Measurements from ENCODE around the gene NUCB2.
"Not testable (repeated sequence)": the region's sequence is repeated elsewhere in the genome, so short reads cannot be mapped to it uniquely, and the experiment has no call there.

NUCB2 gene

DNA sequence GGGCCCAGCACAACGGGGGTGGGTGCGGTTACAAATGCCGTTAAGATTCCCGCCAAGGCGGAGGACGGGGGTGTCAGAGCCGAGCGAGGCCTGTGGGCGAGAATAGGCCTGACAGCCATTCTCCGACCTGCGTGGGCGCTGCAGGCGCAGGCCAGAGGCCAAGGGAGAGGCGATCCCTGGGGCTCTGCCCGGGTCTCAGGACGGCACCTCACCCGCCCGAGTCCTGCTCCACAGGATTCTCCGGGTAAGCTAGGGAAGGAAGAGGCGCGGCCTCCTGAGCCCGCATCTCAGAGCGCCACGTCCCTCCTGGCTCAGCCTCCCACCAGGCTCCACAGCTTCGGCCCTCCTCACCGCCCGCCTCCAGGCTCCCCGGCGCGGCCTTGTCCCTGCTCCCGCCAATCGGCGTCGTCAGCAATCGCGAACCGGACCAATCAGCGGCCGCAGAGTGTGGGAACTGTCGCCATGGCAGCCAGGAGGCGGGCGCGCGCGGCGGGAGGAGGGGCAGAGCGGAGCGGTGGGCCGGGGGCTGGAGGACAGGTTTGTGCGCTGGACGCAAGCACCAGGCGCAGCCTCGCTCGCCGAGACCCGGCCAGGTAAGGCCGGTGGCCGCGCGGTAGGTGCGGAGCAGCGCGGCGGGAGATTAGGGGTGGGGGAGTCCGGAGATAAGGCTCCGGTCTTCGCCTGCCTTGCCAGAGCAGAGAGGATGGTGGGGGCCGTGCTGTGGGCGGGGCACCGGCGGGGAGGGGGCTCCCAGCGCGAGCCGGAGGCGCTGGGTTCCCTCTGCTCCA, at the start of gene NUCB2:
NUCB2 (plus strand) TSS at position 504 of the 788 bp plus-strand sequence. CDS start 18,585 bp downstream, outside the sequence.
- DNase-seq: peak; percentile 96

DNA sequence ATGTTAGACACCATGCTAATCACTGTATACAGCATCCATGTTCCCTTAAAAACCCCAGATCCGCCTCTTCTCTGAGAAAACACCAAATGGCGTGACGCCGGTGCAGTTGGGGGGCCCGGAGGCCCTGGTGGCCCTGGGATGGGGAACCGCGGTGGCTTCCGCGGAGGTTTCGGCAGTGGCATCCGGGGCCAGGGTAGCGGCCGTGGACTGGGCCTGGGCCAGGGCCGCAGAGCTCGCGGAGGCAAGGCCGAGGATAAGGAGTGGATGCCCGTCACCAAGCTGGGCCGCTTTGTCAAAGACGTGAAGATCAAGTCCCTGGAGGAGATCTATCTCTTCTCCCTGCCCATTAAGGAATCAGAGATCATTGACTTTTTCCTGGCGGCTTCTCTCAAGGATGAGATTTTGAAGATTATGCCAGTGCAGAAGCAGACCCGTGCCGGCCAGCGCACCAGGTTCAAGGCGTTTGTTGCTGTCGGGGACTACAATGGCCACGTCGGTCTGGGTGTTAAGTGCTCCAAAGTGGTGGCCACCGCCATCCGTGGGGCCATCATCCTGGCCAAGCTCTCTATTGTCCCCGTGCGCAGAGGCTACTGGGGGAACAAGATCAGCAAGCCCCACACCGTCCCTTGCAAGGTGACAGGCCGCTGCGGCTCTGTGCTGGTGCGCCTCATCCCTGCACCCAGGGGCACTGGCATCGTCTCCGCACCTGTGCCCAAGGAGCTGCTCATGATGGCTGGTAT, 48.2 kb upstream of the NUCB2 start:
- DNase-seq: not testable (repeated sequence)

DNA sequence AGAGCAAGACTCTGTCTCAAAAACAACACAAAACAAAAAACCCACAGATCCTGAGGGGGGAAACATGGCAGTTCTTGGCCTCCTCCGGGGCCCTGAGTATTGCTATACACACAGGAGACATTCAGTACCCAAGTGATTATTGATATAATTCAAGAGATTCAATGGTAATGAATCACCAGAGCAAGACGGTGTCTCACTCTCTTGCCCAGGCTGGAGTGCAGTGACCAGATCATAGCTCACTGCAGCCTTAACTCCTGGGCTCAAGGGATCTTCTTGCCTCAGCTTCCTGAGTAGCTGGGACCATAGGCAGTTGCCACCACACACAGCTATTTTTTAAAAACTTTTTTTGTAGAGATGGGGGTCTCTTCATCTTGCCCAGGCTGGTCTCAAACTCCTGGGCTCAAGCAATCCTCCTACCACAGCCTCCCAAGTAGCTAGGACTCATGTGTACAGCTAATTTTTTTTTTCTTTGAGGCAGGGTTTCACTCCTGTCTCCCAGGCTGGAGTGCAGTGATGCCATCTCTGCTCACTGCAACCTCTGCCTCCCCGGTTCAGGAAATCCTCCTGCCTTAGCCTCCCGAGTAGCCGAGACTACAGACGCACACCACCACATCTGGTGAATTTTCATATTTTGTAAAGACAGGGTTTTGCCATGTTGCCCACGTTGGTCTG, 46.9 kb upstream of the NUCB2 start:
- no peak for DNase-seq

DNA sequence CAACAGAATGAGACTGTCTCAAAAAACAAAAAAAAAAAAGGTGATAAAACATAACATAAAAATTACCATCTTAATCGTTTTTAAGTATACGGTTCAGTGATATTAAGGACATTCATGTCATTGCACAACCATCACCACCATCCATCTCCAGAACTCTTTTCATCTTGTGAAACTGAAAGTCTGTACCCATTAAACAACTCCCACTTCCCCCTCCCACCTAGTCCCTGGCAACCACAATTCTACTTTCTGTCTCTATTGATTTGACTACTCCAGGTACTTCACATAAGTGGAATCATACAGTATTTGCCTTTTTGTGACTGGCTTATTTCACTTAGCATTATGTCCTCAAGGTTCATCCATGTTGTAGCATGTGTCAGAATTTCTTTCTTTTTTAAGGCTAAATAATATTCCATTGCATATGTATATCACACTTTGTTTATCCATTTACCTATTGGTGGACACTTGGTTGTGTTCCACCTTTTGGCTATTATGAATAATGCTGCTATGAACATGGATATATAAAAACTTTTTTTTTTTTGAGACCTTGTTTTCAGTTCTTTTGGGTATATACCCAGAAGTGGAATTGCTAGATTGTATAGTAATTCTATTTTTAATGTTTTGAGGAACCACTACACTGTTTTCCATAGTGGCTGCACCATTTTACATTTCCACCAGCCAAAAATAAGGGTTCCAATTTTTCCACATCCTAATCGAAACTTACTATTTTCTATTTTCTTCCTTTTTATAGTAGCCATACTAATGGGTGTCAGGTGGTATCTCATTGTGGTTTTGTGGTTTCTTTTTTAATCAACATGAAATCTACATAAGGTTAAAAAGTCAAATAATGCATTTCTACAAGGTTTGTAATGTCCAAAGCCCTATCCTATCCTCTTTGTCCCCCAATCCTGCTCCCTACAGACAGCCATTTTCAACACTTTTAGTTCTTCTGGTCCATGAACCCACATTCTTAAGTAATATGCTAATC, 45.4 kb upstream of the NUCB2 start:
- DNase-seq: peak; percentile 75

DNA sequence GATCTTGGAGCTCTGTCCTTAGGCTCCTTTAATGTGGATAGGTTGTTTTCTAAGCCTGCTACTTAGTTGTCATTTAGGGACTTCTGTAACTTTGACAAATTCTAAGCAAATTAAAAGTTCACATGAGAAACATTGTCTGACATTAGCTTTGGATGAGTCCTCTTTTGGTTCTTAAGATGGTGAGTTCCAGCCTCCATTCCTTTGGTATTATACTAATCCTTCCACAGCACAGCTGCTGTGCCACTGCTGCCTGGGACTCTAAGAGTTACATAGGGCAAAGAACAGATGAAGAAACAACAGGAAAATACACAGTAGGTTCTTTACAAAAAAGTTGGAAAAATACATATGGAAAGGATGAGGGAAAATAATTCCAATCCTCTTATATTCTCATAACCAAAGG, 43.4 kb upstream of the NUCB2 start:
- DNase-seq: no peak

DNA sequence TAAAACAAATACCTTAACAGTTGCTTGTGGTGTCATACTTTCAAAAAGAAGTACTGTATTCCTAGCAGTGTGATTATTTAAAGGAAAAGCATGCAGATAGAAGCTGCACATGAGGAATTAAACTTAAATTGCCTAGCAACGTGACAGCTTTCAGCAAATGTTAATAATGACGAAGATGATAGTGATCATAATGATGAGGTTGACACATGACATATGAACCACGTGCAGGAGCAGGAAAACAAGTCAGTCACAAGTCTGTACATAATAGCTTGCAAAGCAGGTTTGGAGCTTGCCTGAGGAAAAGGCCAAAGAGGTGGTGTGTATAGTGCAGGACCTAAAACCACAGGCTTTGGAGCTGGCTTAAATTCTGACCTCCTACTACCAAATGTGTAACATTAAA, 38.2 kb upstream of the NUCB2 start:
- no peak for DNase-seq

DNA sequence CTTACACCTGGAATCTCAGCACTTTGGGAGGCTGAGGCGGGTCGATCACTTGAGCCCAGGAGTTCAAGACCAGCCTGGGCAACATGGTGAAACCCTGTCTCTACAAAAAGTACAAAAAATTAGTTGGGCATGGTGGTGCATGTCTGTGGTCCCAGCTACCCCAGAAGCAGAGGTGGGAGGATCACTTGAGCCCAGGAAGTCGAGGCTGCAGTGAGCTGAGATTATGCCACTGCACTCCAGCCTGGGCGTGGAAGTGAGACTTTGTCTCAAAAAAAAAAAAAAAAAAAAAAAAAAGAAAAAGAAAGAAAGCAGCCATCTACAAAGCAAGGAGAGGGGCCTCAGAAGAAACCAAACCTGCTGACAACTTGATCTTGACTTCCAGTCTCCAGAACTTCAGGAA, 36.6 kb upstream of the NUCB2 start:
- not testable (repeated sequence) for DNase-seq

DNA sequence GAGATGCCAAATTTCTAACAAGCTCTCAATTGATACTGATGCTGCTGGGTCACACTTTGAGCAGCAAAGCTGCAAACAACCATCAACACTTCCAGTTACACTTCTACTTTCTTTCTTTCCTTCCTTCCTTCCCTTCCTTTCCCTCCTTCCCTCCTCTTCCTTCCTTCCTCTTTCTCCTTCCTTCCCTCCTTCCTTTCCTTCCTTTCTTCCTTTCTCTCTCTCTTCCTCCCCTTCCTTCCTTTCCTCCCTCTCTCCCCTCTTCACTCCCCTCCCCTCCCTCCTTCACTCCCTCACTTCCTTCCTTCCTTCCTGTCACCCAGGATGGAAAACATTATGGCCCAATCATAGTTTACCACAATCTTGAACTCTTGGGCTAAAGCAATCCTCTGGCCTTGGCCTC, 35.8 kb upstream of the NUCB2 start:
- no peak for DNase-seq

DNA sequence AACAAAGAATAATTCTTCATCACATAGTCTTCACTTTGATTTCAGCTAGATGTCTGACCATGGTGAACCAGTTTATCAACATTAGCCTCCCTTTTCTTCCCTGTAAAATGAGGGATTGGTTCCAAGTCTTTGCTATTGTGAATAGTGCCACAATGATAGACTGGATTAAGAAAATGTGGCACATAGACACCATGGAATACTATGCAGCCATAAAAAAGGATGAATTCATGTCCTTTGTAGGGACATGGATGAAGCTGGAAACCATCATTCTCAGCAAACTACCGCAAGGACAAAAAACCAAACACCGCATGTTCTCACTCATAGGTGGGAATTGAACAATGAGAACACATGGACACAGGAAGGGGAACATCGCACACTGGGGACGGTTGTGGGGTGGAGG, 33.6 kb upstream of the NUCB2 start:
- DNase-seq: not testable (repeated sequence)

DNA sequence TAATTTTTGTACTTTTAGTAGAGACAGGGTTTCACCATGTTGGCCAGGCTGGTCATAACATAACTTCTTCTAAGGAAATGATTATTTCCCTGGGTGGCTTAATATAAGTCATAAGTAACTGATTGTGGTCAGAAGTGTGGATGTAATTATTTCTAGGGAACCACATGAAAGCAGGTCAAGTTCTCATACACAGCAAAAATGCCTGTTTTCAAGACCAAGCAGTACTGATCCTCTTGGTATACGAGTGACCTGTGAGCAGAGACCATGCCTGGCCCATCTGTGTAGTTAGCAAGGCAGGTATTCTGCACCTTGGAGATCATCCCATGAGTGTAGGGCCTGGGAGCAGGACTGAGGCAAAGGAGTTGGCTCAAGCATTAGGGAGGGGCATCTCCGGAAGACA, 32.5 kb upstream of the NUCB2 start:
- peak; percentile 59 for DNase-seq

DNA sequence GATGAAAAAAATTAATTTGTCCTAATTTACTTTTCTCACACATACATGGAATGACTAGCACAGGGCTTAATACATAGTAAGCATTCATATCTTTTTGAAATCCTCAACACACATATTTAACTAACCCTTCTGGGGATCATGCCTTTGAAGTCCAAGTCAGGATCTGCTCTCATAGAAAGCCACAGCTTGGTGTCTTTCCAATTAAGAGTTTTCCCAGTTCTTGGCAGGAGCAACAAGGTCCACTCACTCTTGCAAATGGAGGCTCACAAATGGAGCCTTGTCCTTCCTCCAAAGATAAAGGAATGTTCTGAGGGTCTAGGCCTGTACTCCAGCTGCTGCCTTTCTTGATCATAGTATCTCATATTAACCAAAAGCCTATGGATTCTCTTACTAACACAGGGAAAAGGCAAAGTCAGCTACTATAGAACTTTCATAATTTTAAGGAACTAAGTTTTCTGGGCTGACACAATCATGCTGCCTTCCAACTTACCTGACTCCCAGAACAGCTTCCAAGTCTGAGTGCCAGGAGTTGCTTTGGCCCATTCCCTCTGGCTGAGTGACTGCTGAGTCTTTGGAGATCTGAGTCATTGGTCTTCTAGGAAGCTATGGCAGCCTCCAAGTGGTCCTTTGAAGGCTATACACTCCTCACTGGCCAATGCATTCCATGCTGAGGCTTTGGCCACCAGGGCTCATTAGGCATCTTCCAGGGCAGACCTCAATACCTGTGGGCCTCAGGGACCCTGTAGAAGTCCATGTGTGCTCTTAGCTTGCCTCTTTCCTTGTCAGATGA, 25.8 kb upstream of the NUCB2 start:
- DNase-seq: no peak

DNA sequence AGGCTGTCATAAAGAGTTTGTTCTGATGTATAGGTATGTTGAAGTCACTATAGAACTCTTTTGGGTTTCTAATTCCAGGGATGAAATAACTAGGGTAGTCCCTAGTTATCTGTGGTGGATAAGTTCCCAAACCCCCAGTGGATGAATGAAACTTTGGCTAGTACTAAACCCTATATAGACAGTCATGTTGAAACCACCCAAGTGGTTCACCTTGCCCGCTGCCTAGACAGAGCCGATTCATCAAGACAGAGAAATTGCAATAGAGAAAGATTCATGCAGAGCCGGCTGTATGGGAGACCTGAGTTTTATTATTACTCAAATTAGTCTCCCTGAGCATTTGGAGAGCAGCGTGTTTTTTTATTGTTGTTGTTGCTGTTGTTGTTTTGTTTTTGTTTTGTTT, 23.8 kb upstream of the NUCB2 start:
- DNase-seq: peak; percentile 14

DNA sequence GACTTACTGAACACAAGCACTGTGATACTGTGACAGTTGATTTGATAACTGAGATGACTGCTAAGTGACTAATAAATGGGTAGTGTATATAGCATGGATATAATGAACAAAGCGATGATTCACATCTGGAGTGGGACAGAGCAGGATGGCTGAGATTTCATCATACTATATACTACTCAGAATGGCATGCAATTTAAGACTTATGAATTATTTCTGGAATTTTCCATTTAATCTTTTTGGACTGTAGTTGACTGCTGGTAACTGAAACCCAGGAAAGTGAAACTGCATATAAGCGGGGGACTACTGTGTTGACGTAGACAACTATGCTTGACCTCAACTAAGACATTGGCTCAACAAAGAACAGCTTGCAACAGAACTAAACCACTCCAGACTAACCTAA, 20.0 kb upstream of the NUCB2 start:
- no peak for DNase-seq

DNA sequence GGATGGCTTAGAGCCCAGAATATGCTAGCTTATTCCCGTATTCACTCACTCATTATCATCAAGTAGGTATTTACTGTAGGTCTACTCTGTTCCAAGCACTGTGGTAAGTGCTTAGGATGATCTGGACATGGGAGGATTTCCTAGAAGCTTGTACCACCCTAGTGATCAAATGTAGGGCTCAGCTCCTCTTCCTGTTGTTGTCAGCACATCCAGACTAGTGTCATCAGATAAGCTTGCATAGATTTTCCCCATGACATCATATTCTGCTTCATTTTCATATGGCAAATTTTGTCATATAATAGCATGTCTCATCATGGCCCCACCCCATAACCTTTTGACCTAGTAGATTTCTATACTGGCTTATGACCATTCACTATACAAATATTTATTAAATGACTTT, 19.3 kb upstream of the NUCB2 start:
- no peak for DNase-seq

DNA sequence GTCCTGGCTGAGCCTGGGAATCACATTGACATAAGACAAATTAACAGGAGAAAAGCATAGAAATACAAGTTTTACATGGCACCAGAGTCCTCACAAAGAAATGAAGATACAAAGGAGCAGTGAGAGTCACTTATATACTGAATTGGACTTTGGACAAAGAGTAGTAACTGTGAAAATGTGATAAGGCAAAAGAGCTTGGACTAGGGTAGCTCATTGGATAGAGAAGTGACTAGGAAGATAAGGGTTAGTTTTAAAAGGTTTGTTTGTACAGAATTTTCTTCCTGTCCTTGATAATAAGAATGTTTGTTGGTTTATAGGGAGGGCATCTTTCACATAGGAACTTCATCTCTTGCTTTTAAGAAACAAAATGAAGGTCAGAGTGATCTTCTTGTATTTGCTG, 17.9 kb upstream of the NUCB2 start:
- no peak for DNase-seq

DNA sequence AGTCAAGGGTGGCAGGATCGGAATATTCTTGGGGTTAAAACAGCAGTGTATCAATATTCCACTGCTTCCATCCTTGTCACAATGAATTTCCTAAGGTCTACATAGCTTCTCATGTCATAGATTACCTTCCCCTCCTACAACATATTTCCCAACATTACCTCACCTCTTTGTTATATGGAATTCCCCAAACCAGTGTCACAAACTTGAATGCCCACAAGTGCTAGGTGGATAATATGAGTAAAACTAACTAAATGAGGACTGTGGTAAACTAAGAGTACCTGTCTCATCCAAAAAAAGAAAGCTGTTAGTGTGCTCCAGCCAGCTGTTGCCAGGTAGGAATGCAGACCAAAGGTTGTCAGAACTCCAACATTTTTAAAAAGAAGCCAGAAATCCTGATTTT, 17.0 kb upstream of the NUCB2 start:
- DNase-seq: no peak

DNA sequence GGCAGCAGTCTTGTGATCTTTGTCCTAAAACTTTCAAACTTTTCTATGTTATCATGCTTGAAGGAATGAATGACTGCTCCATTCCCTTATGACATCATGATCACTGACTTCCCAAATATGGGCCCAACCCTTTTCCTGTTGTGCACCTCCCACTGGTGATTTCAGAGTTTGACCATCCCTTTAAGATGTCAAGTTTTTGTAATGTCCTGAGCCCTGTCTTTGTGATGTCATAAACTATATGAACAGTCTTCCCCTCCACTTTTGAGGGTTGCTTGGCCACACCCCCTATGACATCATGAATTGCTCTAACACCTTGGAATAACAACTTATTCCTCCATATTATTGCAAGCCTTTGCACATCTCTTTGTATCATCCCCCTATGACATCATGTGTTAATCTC, 16.5 kb upstream of the NUCB2 start:
- no peak for DNase-seq

DNA sequence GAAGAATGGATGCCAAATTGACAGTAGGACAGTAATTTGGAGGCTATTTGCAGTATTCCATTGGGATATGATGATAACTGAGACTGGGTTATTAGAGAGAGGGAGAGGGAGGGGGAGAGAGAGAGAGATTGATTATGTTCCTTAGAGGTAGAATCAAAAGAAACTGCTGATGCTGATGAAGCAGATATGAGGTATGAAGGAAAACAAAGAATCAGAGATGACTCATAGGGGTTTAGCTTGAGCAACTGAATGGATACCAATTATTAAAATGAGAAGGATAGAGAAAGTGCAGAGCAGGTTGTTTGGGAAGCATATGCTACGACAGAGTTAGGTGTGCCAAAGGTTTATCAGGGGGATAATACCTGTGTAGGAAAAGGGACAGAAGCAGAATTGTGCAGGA, 12.8 kb upstream of the NUCB2 start:
- DNase-seq: no peak

DNA sequence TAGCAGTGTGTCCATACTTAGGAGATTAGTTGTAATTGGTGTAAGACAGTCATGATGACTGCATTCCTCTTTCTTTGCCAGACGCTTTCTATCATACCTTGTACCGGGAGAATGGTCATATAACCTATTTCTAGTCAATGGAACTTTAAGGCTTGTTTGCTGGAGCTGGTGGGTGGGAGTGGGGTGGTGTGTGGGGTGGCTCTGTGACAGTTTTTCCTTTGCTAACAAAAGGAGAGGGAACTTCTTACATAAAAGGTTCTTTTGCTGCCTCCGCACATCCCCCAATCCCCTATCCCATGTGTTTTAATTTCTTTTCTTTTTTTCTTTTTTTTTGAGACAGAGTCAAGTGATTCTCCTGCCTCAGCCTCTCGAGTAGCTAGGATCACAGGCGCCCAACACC, 9.8 kb upstream of the NUCB2 start:
- no peak for DNase-seq

DNA sequence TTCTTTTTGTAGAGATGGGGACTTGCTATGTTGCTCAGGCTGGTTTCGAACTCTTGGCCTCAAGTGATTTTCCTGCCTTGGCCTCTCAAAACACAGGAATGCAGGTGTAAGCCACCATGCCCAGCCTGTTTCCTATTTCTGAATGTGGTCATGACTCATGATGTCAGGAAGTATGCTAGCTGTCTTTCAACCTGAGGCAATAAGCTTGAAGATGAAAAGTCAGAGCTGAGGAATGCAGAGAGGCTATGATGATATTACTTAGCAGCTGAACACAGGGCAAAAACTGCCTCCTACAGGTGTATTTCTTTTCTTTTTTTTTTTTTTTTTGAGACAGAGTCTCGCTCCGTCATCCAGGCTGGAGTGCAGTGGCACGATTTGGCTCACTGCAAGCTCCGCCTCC, 9.0 kb upstream of the NUCB2 start:
- peak; percentile 22 for DNase-seq

DNA sequence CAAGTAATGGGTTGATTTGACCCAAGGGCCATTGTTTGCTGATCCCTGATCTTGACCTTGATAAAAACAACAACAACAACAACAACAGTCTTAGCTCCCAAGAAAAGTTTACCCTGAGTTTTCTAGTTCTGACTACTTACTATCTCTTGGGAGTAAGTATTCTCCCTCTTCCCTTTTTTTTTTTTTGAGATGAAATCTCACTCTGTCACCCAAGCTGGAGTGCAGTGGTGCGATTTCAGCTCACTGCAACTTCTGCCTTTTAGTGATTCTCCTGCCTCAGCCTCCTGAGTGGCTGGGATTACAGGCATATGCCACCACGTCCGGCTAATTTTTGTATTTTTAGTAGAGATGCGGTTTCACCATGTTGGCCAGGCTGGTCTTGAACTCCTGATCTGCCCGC, 8.0 kb upstream of the NUCB2 start:
- DNase-seq: not testable (repeated sequence)

DNA sequence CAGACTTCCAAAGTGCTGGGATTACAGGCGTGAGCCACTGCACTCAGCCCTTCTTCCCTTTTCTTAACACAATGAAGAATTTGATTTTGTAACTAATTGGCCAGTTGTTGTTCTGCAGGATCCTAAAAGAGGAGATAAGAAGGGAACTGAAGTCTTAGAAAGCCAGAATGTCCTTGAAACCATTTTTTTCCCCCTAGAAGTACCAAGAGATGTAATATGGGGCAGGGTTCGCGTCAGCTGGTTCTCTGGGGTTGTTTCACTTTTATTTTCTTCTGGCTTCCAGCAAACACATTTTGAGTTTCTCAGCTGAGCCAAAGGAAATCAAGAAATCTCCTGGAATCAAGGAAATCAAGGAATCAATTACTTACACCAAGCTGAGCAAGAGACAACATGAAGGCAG, 7.6 kb upstream of the NUCB2 start:
- DNase-seq: no peak
